Left lung (tissue), 10 donors: Measurements from ENCODE around the gene SETX. TPM values are rescaled to one million over a fixed set of nuclear protein-coding genes. Genes with fewer than 3 reads are reported as not detected.

ENCODE experiments used
- ATAC-seq: fragments of 200-7000 bp; cut with Tn5 transposase; one replicate; pipeline ENCODE4 v1.9.1; 2020; ENCODE audit warnings: moderate library complexity
- DNase-seq, 4 donors: peaks; one replicate each; pipeline ENCODE4 v3.0.0-alpha.2; 2013 to 2020
- H3K27ac ChIP-seq, 2 donors: fragments of 200-600 bp; sonication (generic) in 1 of 2; one replicate each; pipeline versions ENCODE4 v1.5.0 to v1.8.0; 2020 to 2021
- H3K27me3 ChIP-seq, 2 donors: fragments of 200-600 bp; sonication (generic) in 1 of 2; one replicate each; pipeline versions ENCODE4 v1.5.0 to v1.8.0; 2020 to 2021
- H3K36me3 ChIP-seq, 2 donors: fragments of 200-600 bp; sonication (generic) in 1 of 2; one replicate each; pipeline versions ENCODE4 v1.5.0 to v1.8.0; 2020 to 2021
- H3K4me1 ChIP-seq, 2 donors: fragments of 200-600 bp; one replicate each; pipeline ENCODE4 v1.8.0; 2021
- H3K4me3 ChIP-seq, 2 donors: fragments of 200-600 bp; sonication (generic) in 1 of 2; one replicate each; pipeline versions ENCODE4 v1.5.0 to v1.8.0; 2020 to 2021; ENCODE audit warnings: mild to moderate bottlenecking in 1 of 2
- H3K9me3 ChIP-seq, 2 donors: fragments of 200-600 bp; sonication (generic) in 1 of 2; one replicate each; pipeline versions ENCODE4 v1.5.0 to v1.8.0; 2020 to 2021
- intact Hi-C, 2 donors: fragments of 100-400 bp; cut with DNase I; formaldehyde crosslinking; loops; one replicate each; pipeline versions ENCODE4 v1.11.2 to v1.14.2; 2022
- polyA plus RNA-seq, 6 donors: library from polyadenylated mRNA; unstranded; fragments of 120-200 nt; gene quantifications; one replicate each; pipeline ENCODE4 v1.2.1, GENCODE V29; 2013; ENCODE audit not compliant: insufficient read length in 6 of 6
- total RNA-seq, 2 donors: library from RNA; stranded (reverse); fragmentation: NEBNext Ultra II Directional; extraction: Animal tissue kit (Norgen Biotek cat#: 25700); gene quantifications; one replicate each; pipeline ENCODE4 v1.2.1, GENCODE V29; 2021
- TF ChIP-seq, protein P1 (sequence below), 2 donors: fragments of 200-600 bp; sonication (generic) in 1 of 2; IDR thresholded peaks; one replicate each; pipeline versions ENCODE4 v1.5.0 to v1.8.0; 2021; ENCODE audit warnings: antibody characterized with exemption in 2 of 2
- donor health status: DM: no; HTN: yes; CAD: no.
- donor health status: DM: no; HTN: no; CAD: no.

The SETX gene
- total and polyA plus RNA-seq, 8 donors = 42.2 to 68.9 (median 62.2) TPM

DNA sequence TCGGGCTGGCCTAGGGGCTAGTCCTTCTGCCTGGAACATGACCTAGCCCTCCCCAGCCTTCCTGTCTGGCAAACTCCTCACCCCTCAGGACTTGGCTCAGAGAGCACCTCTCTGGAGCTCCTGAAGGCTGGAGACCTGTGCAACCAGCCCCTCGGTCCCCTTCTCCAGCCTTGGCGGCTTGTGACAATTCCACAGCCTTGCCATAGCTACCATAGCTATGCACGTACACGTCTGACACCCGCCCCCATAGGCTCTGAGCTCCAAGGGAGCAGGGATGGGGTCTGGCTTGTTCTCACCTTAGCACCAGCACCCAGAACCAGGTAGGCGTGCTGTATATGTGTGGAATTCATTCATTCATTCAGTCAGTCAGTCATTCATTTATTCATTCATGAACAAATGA is 143.2 kb downstream of the SETX start:
- Histone ChIP-seq H3K4me3 (no peak overlapping the region), H3K27me3 (peaks cover 0 to 6% of the 10 kb centered on the region in 2 donors), H3K9me3 (no peaks in the 10 kb centered on the region), H3K36me3 (no peaks in the 10 kb centered on the region), H3K4me1 (peaks cover 2 to 11% of the 10 kb centered on the region in 2 donors), H3K27ac (no peak overlapping the region)
- intact Hi-C loops = no loop called here
- TF ChIP-seq, protein P1, sequence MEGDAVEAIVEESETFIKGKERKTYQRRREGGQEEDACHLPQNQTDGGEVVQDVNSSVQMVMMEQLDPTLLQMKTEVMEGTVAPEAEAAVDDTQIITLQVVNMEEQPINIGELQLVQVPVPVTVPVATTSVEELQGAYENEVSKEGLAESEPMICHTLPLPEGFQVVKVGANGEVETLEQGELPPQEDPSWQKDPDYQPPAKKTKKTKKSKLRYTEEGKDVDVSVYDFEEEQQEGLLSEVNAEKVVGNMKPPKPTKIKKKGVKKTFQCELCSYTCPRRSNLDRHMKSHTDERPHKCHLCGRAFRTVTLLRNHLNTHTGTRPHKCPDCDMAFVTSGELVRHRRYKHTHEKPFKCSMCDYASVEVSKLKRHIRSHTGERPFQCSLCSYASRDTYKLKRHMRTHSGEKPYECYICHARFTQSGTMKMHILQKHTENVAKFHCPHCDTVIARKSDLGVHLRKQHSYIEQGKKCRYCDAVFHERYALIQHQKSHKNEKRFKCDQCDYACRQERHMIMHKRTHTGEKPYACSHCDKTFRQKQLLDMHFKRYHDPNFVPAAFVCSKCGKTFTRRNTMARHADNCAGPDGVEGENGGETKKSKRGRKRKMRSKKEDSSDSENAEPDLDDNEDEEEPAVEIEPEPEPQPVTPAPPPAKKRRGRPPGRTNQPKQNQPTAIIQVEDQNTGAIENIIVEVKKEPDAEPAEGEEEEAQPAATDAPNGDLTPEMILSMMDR (IDR thresholded peaks at IDR 0.05) = no peak
- DNase-seq (no peak), ATAC-seq (no peak)

Other genes starting within 250 kb of the SETX start
- gene NTNG2, start 192.9 kb downstream of the SETX start, total RNA-seq = 1 to 10 TPM; 1.5 to 4.6 TPM
- gene NTNG2, start 192.9 kb downstream of the SETX start, polyA plus RNA-seq = 1 to 10 TPM in 2 of 6 donors, under 1 TPM in 4; 0.27 to 1.2 (median 0.88) TPM
- gene TTF1, start 51.9 kb upstream of the SETX start, total RNA-seq = 10 to 100 TPM in 1 of 2 donors, 1 to 10 TPM in 1; 9.7 to 11.7 TPM
- gene TTF1, start 51.9 kb upstream of the SETX start, polyA plus RNA-seq = 10 to 100 TPM; 15.6 to 19.6 (median 17.9) TPM
- 1 to 10 TPM in 1 of 2 donors, not detected in 1; 2.4 TPM for gene CFAP77, start 55.2 kb upstream of the SETX start, total RNA-seq
- 1 to 10 TPM in 4 of 6 donors, under 1 TPM in 2; 0.50 to 3.7 (median 2.3) TPM for gene CFAP77, start 55.2 kb upstream of the SETX start, polyA plus RNA-seq
- not detected for gene BARHL1, start 227.6 kb upstream of the SETX start, total RNA-seq
- gene BARHL1, start 227.6 kb upstream of the SETX start, polyA plus RNA-seq = not detected